Psoas muscle (tissue), 8 donors: ENCODE results near the gene SPEG. TPM values are rescaled to one million over a fixed set of nuclear protein-coding genes. Genes with fewer than 3 reads are reported as not detected.
A peak's percentile ranks its signal among the peaks of the same experiment; 100 is the strongest.

ENCODE experiments used
- ATAC-seq, 4 donors: fragments of 200-7000 bp; cut with Tn5 transposase; one replicate each; pipeline ENCODE4 v1.9.1; 2020; ENCODE audit warnings: moderate library complexity in 3 of 4, mild to moderate bottlenecking in 2 of 4
- DNase-seq, 2 donors: peaks; one replicate each; pipeline ENCODE4 v3.0.0-alpha.2; 2020
- H3K27ac ChIP-seq: fragments of 200-600 bp; one replicate; pipeline ENCODE4 v1.8.0; 2022
- H3K27me3 ChIP-seq, 3 donors: fragments of 200-600 bp in 1 of 3; one replicate each; pipeline versions ENCODE4 v1.6.1 to v1.8.0; 2013 to 2022; ENCODE audit warnings: low read length in 2 of 3, mild to moderate bottlenecking in 2 of 3, moderate library complexity in 1 of 3; ENCODE audit not compliant: insufficient read depth in 3 of 3
- H3K36me3 ChIP-seq, 2 donors: fragments of 200-600 bp in 1 of 2; one replicate each; pipeline versions ENCODE4 v1.6.1 to v1.8.0; 2013 to 2022; ENCODE audit warnings: low read depth in 1 of 2, mild to moderate bottlenecking in 1 of 2, moderate library complexity in 1 of 2; ENCODE audit not compliant: insufficient read depth in 1 of 2
- H3K4me1 ChIP-seq: fragments of 200-600 bp; one replicate; pipeline ENCODE4 v1.8.0; 2022
- H3K4me3 ChIP-seq: fragments of 200-600 bp; one replicate; pipeline ENCODE4 v1.8.0; 2022; ENCODE audit warnings: mild to moderate bottlenecking
- H3K9me3 ChIP-seq: fragments of 200-600 bp; one replicate; pipeline ENCODE4 v1.8.0; 2022
- WGBS, 3 donors: extraction: QIAGEN DNeasy Blood & Tissue Kit; methylation state at CpG; one replicate each; pipeline versions ENCODE4 v1.1.6 to v1.1.7; 2013; 5-methylcytosine and 5-hydroxymethylcytosine counted together
- intact Hi-C, 2 donors: fragments of 100-400 bp; cut with DNase I; formaldehyde crosslinking; loops; one replicate each; pipeline versions ENCODE4 v1.11.0 to v1.14.2; 2022
- polyA plus RNA-seq, 3 donors: library from polyadenylated mRNA; stranded (reverse); fragments of 200-250 nt; gene quantifications; one replicate each; pipeline ENCODE4 v1.2.3, GENCODE V29; 2013
- total RNA-seq, 4 donors: library from RNA; stranded (reverse); fragmentation: NEBNext Ultra II Directional in 2 of 4; extraction: Animal tissue kit (Norgen Biotek cat#: 25700) in 2 of 4; gene quantifications; one replicate each; pipeline versions ENCODE4 v1.2.1 to v1.2.4, GENCODE V29; 2021 to 2023
- TF ChIP-seq, protein P1 (sequence below): fragments of 200-600 bp; IDR thresholded peaks from one replicate; pipeline ENCODE4 v1.8.0; 2022; ENCODE audit warnings: antibody characterized with exemption
- donor health status: healthy with polysubstance abuse.
- donor health status: DM: no; HTN: no; CAD: no; lungs with moderate emphysema.
- donor health status: Bipolar disorder and iron deficiency.
- donor health status: healthy.
- donor health status: DM: yes; HTN: yes; CAD: no.
- donor health status: DM: no; HTN: no; CAD: no.
- donor health status: DM: no; HTN: no; CAD: no.
- donor health status: DM: yes; HTN: yes; CAD: no.

The SPEG gene
- total and polyA plus RNA-seq, 7 donors = 34.8 to 419 (median 239) TPM

DNA sequence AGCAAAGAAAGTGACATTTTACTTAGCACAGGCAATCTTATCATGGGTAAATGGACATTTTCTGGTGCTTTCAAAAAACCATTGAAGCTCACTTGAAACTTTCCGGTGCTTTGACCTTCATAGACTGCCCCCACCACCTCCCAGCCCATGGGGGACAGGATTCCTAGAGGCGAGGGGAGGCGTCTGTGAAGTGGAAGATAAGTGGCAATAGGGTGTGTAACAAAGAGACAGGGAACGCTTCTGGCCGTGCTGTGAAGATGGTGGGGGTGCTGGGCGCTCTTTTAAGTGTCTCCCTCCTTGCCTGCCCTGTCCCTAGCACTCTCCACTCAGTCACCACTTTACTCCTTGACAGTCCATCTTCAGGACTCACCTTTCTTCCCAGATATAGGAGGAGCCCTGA is 40.6 kb downstream of the SPEG start:
- Histone ChIP-seq H3K4me3 (no peak overlapping the region), H3K27me3 (no peaks in the 10 kb centered on the region), H3K4me1 (no peaks in the 10 kb centered on the region), H3K9me3 (no peaks in the 10 kb centered on the region), H3K27ac (no peak overlapping the region), H3K36me3 (peaks cover 0 to 90% of the 10 kb centered on the region in 2 donors)
- ATAC-seq (no peak), DNase-seq (peak in 1 of 2 donors; percentile 35)
- TF ChIP-seq, protein P1, sequence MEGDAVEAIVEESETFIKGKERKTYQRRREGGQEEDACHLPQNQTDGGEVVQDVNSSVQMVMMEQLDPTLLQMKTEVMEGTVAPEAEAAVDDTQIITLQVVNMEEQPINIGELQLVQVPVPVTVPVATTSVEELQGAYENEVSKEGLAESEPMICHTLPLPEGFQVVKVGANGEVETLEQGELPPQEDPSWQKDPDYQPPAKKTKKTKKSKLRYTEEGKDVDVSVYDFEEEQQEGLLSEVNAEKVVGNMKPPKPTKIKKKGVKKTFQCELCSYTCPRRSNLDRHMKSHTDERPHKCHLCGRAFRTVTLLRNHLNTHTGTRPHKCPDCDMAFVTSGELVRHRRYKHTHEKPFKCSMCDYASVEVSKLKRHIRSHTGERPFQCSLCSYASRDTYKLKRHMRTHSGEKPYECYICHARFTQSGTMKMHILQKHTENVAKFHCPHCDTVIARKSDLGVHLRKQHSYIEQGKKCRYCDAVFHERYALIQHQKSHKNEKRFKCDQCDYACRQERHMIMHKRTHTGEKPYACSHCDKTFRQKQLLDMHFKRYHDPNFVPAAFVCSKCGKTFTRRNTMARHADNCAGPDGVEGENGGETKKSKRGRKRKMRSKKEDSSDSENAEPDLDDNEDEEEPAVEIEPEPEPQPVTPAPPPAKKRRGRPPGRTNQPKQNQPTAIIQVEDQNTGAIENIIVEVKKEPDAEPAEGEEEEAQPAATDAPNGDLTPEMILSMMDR = no peak
- WGBS, 3 donors = 66 to 76% (median 75%) methylated on average over 6 of the region's 6 CpGs
- intact Hi-C loops = loop anchor here in 1 of 2 donors (5.0 kb wide), 1 partner anchor 52 kb away; no protein-coding TSS in a partner anchor

DNA sequence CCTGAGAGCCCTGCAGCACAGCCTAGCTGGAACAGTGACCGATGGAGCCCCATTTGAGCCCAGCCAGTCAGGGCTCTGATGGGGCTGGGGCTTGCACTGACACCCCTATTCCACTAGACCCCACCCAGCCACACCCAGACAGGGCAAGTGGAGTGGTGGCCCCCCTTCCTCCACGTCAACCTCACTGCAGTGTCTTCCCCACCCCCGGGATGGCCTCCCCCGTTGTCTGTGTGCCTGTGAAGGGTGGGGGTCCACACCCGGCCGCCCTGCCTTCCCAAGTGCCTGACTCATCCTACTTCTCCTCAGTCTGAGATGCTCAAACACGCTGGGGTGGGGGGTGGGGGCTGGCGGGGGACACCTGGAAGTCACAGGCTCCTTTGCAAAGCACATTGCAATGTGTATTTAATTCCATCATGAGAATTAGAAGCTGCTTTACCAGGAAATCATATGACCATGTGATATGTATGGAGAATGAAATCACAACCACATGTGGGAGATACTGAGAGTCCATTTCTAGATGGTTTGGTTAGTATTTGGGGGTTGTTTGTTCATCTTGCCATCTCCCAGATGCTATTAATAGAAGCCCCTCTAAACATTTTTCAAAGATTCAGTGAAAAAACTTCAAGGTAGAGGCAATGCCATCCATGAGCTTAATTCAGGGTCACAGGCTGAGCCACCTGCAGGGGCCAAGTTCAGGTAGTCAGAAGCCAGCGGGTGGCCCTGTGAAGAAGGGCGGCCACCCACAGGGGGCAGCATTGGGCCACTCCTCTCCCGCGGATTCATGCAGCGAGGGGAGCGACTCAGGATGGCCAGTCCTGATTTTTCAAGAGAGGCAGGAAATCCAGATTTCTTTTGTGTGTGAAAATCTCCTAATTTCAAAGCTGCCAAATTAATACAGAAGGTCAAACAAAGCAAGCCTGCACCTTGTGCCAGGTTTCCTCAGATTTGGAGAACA is 41.3 kb downstream of the SPEG start:
- ATAC-seq (peak; percentile 50 to 74 (median 69)), DNase-seq (peak; percentile 66 to 80)
- Histone ChIP-seq H3K36me3 (peaks cover 0 to 90% of the 10 kb centered on the region in 2 donors), H3K4me3 (no peak overlapping the region), H3K27ac (no peak overlapping the region), H3K27me3 (no peaks in the 10 kb centered on the region), H3K4me1 (no peaks in the 10 kb centered on the region), H3K9me3 (no peaks in the 10 kb centered on the region)
- TF ChIP-seq, protein P1 = peak; percentile 82
- WGBS, 3 donors = 43 to 59% (median 46%) methylated on average over 14 of the region's 14 CpGs
- intact Hi-C loops = loop anchor here in 1 of 2 donors (5.0 kb wide), 1 partner anchor 51 kb away; no protein-coding TSS in a partner anchor

DNA sequence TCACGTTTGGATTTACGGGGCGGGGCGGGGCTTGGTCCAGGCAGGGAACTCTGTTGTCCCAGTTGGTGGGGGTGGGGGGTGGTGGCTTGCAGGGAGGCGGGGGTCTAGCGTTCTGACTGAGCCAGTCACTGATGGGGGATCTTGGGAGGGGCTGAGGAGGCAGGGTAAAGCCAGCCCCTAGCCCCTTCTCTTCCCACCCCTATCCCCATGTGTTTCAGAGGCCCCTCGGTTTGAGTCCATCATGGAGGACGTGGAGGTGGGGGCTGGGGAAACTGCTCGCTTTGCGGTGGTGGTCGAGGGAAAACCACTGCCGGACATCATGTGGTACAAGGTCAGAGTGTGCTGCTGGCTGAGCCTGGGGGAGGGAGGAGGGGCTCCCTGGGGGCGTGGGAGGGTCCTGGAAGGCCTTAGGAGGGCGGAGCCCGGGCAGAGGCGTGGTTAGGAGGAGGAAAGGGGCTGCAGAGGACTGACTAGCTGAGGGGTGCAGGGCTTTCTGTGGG is 42.1 kb downstream of the SPEG start:
- intact Hi-C loops = loop anchor here in 1 of 2 donors (5.0 kb wide), 1 partner anchor 51 kb away; no protein-coding TSS in a partner anchor
- no peaks in the 10 kb centered on the region for H3K27me3 ChIP-seq
- peak in 1 of 4 donors; percentile 3 for ATAC-seq
- H3K36me3 ChIP-seq = peaks cover 0 to 90% of the 10 kb centered on the region in 2 donors
- H3K4me3 ChIP-seq = no peak overlapping the region
- no peak overlapping the region for H3K27ac ChIP-seq
- H3K4me1 ChIP-seq = no peaks in the 10 kb centered on the region
- no peaks in the 10 kb centered on the region for H3K9me3 ChIP-seq
- TF ChIP-seq, protein P1 = no peak
- no peak for DNase-seq
- whole genome bisulfite sequencing, 3 donors = 29 to 41% (median 36%) methylated on average over 16 of the region's 16 CpGs

DNA sequence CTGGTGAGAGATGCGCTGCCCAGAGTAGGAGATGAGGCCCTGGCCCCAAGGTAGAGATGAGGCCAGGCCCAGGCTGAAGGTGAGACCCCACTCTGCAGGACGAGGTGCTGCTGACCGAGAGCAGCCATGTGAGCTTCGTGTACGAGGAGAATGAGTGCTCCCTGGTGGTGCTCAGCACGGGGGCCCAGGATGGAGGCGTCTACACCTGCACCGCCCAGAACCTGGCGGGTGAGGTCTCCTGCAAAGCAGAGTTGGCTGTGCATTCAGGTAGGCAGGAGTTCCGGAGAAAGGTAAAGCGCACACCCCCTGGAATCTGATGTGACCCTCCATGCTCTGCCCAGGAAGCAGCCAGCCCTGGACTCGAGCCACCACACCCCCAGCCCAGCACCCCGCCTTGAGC is 42.5 kb downstream of the SPEG start:
- Histone ChIP-seq H3K4me3 (no peak overlapping the region), H3K9me3 (no peaks in the 10 kb centered on the region), H3K27me3 (no peaks in the 10 kb centered on the region), H3K27ac (no peak overlapping the region), H3K4me1 (no peaks in the 10 kb centered on the region), H3K36me3 (peaks cover 0 to 90% of the 10 kb centered on the region in 2 donors)
- TF ChIP-seq, protein P1 = no peak
- DNase-seq = no peak
- intact Hi-C loops = loop anchor here in 1 of 2 donors (5.0 kb wide), 1 partner anchor 50 kb away; no protein-coding TSS in a partner anchor
- no peak for ATAC-seq
- WGBS, 3 donors = 81 to 82% (median 82%) methylated on average over 13 of the region's 13 CpGs
